Sciatic nerve (tissue), 2 donors: ENCODE data around the gene IGHMBP2. TPM values are rescaled to one million over a fixed set of nuclear protein-coding genes. Genes with fewer than 3 reads are reported as not detected.

Source experiments
- ATAC-seq: fragments of 200-7000 bp; cut with Tn5 transposase; one replicate; pipeline ENCODE4 v1.9.1; 2020; ENCODE audit warnings: mild to moderate bottlenecking, moderate library complexity
- DNase-seq: peaks from one replicate; pipeline ENCODE4 v3.0.0-alpha.2; 2020; ENCODE audit warnings: low spot score
- intact Hi-C: fragments of 100-400 bp; cut with DNase I; formaldehyde crosslinking; loops from one replicate; pipeline ENCODE4 v1.14.2; 2022
- total RNA-seq: library from RNA; stranded (reverse); fragmentation: NEBNext Ultra II Directional; extraction: Animal tissue kit (Norgen Biotek cat#: 25700); gene quantifications from one replicate; pipeline ENCODE4 v1.2.1, GENCODE V29; 2021
- donor health status: DM: no; HTN: no; CAD: no.
- donor health status: DM: no; HTN: no; CAD: no.

IGHMBP2 gene
- total RNA-seq, 1 donor from 2014 or later = 27.0 TPM

GRCh38 chr11:68955607-68955958 is 51.9 kb downstream of the IGHMBP2 start:
- no peak for ATAC-seq
- no peak for DNase-seq
- intact Hi-C loops = no loop called here

DNA sequence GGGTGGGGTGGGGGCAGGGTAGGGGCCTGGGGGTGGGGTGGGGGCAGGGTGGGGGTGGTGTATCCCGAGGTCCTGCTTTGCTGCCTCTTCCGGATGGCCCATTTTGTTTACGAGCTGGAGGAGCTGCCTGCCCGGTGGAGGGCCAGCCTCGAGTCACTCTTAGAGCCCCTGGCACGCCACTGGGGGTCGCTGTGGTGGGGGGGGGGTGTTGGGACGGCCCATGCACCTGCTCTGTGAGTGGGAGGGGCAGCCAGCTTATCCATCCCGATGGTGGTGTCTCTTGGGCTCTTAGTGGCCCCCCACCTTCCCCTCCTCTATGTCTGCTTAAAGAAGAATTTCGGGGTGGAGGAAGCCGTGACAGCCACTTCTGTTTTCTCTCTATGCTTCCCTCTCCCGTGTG is 52.5 kb downstream of the IGHMBP2 start:
- no peak for DNase-seq
- intact Hi-C loops = no loop called here

GRCh38 chr11:68956547-68957254 is 53.0 kb downstream of the IGHMBP2 start:
- no peak for ATAC-seq
- no peak for DNase-seq
- intact Hi-C loops = no loop called here

More for the DNA sequence above, 52.5 kb downstream of the IGHMBP2 start:
- no peak for ATAC-seq

- DNase-seq (no peak), ATAC-seq (no peak)
- intact Hi-C loops = no loop called here
Observed at GRCh38 chr11:68958211-68958610, 54.5 kb downstream of the IGHMBP2 start.

- intact Hi-C loops = no loop called here
- DNase-seq = no peak
- no peak for ATAC-seq
Observed at GRCh38 chr11:68959465-68960293, 56.0 kb downstream of the IGHMBP2 start.

DNA sequence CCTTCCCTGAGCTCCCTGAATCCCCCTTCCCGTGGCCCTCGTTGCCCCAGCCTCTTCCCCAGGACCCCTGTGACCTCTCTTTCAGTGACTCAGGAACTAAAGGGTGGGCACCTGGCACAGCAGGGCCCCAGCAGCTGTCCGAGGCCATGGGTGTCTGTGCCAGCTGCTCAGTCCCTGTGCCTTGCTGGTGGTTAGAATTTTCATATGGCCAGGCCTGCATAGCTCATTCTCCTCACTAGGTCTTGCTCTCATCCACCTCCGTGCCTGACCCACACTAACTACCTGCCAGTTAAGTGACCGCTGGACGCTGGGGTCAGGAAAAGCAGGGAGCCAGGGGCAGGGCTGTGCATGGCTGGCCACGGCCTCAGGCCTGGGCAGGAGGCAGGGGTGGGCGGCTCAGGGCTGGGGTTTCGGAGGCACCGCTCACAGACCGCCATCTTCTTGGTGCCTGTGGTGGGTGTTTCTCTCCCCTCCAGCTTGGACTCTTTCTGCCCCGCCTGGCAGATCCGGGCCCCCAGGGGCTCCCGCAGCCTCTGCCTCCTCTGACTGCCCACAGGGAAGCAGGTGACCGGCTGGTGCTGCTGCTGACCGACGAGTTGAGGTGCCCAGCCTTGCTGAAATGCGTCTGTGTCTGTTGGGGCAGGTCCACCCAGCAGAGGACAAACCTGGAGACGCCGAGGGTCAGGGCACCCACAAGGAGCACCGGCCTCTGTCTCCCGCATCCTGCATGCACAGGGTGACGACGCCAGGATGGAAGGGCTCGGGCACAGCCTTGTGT is 56.8 kb downstream of the IGHMBP2 start:
- intact Hi-C loops = no loop called here
- DNase-seq (no peak), ATAC-seq (no peak)

DNA sequence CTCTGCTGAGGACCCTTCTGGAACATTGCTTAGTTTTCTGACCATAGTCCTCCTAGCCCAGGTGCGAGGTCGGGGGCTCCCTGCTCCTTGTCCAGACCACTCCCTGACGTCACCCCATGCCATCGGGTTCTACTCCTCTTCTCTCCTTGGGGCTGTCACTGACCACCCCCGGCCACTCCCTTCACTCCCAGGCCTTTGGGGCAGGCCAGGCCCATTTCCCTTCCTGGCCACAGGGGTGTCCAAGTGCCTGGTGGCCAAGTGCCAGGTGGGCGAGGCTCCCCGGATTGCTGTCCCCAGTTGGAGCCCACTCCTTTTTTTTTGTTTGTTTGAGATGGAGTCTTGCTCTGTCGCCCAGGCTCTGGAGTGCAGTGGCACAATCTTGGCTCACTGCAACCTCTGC is 57.6 kb downstream of the IGHMBP2 start:
- DNase-seq = peak; percentile 36
- ATAC-seq = no peak
- intact Hi-C loops = no loop called here

DNA sequence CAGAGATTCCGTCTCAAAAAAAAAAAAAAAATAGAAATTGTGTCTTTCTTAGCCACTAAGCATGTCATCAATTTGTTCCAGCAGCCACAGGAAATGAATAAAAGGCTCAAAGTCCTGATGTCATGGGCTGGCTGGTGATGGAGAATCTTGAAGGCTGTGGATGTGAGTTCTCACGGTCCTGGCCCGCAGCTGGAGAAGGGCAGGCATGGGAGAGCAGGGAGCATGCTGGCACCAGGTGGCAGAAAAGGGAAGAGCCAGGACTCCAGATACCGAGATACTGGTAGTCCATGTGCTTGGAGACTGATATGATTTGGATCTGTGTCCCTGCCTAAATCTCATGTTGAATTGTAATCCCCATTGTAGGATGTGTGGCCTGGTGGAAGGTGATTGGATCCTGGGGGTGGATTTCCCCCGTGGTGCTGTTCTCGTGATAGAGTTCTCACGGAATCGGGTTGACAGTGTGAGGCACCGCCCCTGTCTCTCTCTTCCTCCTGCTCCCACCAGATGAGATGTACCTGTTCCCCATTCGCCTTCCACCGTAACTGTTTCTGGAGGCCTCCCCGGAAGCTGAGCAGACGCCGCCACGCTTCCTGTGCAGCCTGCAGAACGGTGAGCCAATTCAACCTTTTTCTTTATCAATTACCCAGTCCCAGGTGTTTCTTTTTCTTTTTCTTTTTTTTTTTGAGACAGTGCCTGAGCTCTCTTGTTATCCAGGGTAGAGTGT is 59.0 kb downstream of the IGHMBP2 start:
- peak; percentile 38 for DNase-seq

GRCh38 chr11:68963779-68964178 is 60.1 kb downstream of the IGHMBP2 start:
- peak; percentile 74 for ATAC-seq
- peak; percentile 48 for DNase-seq
- intact Hi-C loops = no loop called here

More for the DNA sequence above, 59.0 kb downstream of the IGHMBP2 start:
- no peak for ATAC-seq
- intact Hi-C loops = no loop called here

GRCh38 chr11:68965901-68966853 is 62.5 kb downstream of the IGHMBP2 start:
- intact Hi-C loops = no loop called here
- ATAC-seq = no peak
- peak; percentile 55 for DNase-seq

DNA sequence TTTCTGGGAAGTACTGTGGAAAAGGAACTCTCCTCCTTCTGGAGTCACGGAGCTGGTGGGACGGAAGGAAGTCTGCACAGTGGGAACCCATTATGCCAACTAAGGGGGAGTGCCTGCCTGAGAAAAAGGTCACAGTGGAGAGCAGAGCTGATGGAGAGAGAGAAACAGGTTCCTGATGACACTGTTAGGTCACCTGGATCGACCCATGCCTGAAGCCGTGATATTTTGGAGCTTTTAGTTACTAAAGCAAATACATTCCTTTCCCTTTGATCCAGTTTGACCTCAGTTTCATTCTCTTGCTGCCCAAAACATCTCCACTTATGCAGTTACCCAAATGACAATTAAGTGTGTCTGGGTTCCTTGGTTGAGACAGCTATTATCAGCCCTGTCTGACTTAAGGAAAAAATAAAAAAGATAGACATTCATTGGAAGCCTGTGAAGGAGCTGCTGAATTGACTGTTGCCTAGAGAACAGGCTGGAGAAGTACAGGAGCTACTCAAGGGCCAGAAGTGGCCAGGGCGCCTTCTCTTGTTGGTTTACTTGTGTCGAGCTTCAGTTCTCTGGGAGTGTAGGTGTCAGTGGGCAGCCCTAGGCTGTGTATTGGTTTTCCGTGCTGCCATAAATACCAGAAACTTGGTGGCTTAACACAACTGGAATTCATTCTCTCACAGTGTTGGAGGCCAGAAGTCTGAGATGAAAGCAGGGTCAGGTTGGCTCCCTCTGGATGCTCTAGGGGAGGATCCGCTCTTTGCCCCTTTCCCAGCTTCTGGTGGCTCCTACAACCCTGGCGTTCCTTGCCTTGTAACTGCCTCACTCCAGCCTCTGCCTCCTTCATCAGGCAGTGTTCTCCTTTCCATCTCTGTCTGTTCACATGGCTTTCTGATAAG is 63.4 kb downstream of the IGHMBP2 start:
- intact Hi-C loops = no loop called here
- ATAC-seq = no peak
- peak; percentile 34 for DNase-seq

DNA sequence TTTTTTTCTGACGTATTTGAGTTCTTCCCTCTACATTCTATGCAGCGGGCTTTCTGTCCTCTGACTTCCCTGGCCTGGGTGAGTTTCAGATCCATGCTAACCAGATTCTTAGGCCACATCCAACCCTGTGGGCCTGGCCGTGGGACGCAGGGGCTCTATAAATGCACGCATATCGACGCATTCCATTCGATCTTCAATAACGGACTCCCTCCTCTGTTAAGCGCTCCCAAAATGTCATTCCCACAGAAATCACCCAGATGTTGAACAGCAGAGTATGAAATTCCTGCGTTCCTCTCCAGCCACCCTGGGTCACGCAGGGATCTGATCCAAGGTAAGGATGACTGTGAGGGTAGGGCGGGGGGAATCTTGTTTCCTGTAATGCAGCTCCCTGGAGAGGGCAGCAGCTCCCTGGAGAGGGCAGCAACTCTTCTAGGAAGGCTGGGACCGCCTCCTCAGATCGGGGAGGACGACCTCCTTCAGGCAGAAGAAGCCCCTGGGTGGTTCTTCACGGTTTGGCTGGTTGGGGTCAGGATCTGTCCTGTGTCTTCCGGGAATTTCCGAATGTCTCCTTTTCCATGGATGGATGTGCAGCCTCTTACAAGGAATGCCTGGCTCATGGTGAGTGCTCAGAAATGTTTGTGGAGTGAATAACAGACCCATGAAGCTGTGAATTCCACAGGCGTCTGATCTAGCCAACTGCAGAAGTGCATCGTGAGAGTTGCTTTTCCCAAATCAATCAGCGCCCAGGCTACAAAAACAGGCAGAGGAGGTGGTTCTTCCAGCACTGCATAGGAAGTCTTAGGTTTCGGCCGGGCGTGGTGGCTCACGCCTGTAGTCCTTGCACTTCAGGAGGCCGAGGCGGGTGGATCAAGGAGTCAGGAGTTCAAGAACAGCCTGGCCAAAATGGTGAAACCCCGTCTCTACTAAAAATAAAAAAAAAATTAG is 64.9 kb downstream of the IGHMBP2 start:
- no peak for ATAC-seq
- intact Hi-C loops = no loop called here
- DNase-seq = peak; percentile 28

DNA sequence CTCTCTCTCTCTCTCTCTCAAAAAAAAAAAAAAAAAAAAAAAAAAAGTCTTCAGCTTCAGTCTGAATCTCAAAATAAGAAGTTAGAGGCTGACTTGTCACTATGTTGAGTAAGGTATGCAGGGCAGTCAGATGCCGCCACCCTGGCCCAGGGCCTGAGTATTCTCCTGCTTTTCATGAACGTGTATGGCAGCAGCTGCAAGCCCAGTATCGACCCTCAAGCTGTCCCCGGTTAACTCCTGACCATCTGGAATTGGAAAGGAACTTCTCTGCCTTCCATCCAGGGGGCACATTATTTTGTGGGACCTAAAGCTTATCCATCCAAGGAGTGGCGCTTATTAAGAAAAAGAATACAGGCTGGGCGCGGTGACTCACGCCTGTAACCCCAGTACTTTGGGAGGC is 65.7 kb downstream of the IGHMBP2 start:
- DNase-seq (peak; percentile 37), ATAC-seq (no peak)
- intact Hi-C loops = no loop called here

DNA sequence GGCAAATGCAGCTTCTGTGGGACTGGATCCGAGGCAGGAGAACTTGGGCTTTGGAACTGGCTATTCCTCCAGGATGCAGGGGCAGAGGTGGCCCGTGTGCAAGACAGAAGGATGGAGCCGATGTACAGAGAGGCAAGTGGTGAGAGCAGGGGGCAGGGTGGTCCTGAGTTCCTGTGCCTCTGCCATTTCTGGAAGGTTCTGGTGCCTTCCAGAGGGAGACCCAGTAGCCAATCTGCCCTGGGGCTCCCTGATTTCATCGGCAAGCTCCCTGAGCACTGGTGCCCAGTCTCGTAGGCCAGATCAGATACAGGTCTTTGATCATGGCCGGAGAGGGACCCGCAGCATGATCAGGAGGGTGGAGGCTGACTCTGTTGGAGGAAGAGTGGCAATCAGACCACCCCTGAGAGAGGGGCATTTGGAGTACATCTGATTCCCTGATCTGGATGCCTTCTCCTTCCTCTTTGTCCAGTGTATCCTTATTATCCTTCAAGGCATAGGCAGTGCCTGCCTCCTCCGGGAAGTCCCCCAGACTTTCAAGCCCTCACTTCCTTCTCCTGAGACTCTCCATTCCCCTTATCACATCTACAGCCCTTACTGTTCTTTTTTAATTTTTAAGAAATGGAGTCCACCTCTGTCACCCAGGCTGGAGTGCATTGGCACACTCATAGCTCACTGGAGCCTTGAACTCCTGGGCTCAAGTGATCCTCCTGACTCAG is 67.4 kb downstream of the IGHMBP2 start:
- no peak for ATAC-seq
- peak; percentile 19 for DNase-seq
- intact Hi-C loops = no loop called here

- intact Hi-C loops = no loop called here
- ATAC-seq = no peak
- peak; percentile 32 for DNase-seq
Observed at GRCh38 chr11:68973219-68973618, 69.5 kb downstream of the IGHMBP2 start.
